HepG2 (cell line): ENCODE data around the gene LIPT1. TPM values are rescaled to one million over a fixed set of nuclear protein-coding genes. Genes with fewer than 3 reads are reported as not detected.

Source experiments
- ATAC-seq: fragments of 200-7000 bp; cut with Tn5 transposase; 3 replicates; pipeline ENCODE4 v1.9.1; 2020; ENCODE audit warnings: mild to moderate bottlenecking, moderate library complexity
- BruUV-seq: library from RNA; stranded (reverse); fragments of 400-500 nt; replicated peaks from 2 replicates; lab custom pipeline; 2021; lab: Mats Ljungman, UMichigan
- CTCF ChIA-PET: fragments of 300-600 bp; formaldehyde crosslinking; extraction: SDS; loops from one replicate; lab custom pipeline; 2021; ENCODE audit warnings: low total read pairs, inconsistent platforms, low intra/inter-chr PET ratio; lab: Yijun Ruan, JAX
- POLR2A ChIA-PET: fragments of 350-600 bp; sonication (Branson Sonifier 250); formaldehyde crosslinking; loops from one replicate; lab custom pipeline; 2020; ENCODE audit warnings: antibody characterized with exemption, inconsistent platforms; lab: Yijun Ruan, JAX
- DNase-seq: peaks from one replicate; pipeline ENCODE4 v3.0.0-alpha.2; 2015; ENCODE audit warnings: low spot score
- FAIRE-seq: peaks from 3 replicates; lab custom pipeline; 2011; peaks lifted over from hg19 to GRCh38; lab: Jason Lieb, UNC
- H2AFZ ChIP-seq: one replicate; pipeline ENCODE4 v1.6.1; 2011; ENCODE audit warnings: low read length, inconsistent platforms
- H3K27ac ChIP-seq: fragments of 300-600 bp; 3 replicates; pipeline ENCODE4 v1.8.0; 2011; ENCODE audit warnings: mixed run types, mild to moderate bottlenecking, mixed read lengths, low read length, inconsistent platforms; ENCODE audit not compliant: insufficient read depth; ENCODE audit errors: extremely low read length
- H3K27me3 ChIP-seq, 2 experiments: fragments of 200-600 bp in 1 of 2; 2 replicates in 1 of 2; 3 replicates in 1 of 2; pipeline versions ENCODE4 v1.6.0 to v1.8.0; 2011; ENCODE audit warnings: low read length in 2 of 2, mild to moderate bottlenecking in 2 of 2, moderate library complexity in 2 of 2, inconsistent platforms in 1 of 2; ENCODE audit not compliant: insufficient read depth in 2 of 2, control insufficient read depth in 1 of 2
- H3K36me3 ChIP-seq, 2 experiments: fragments of 200-600 bp in 1 of 2; replicated peaks in 1 of 2; 2 replicates in 1 of 2; 3 replicates in 1 of 2; pipeline versions ENCODE4 v1.5.1 to v1.8.0; 2011; ENCODE audit warnings: low read length in 2 of 2, inconsistent platforms in 1 of 2; ENCODE audit not compliant: insufficient read depth in 2 of 2, control insufficient read depth in 1 of 2
- H3K4me1 ChIP-seq: 2 replicates; pipeline ENCODE4 v1.5.1; 2012; ENCODE audit warnings: low read length, inconsistent platforms; ENCODE audit not compliant: insufficient read depth
- H3K4me2 ChIP-seq: 2 replicates; pipeline ENCODE4 v1.6.0; 2011; ENCODE audit warnings: low read depth, low read length, inconsistent platforms
- H3K4me3 ChIP-seq, 3 experiments: fragments of 200-600 bp in 1 of 3; sonication (generic), shearing (Covaris generic) in 1 of 3; replicated peaks in 1 of 3; 2 replicates each; pipeline ENCODE4 v1.5.1; 2011 to 2016; ENCODE audit warnings: low read length in 3 of 3, inconsistent platforms in 2 of 3, low read depth in 2 of 3, mild to moderate bottlenecking in 2 of 3, control low read depth in 1 of 3, mixed read lengths in 1 of 3; ENCODE audit not compliant: insufficient read depth in 1 of 3
- H3K79me2 ChIP-seq: one replicate; pipeline ENCODE4 v1.6.1; 2011; ENCODE audit warnings: low read length, inconsistent platforms; ENCODE audit not compliant: insufficient read depth
- H3K9ac ChIP-seq: 2 replicates; pipeline ENCODE4 v1.6.0; 2011; ENCODE audit warnings: mild to moderate bottlenecking, low read depth, low read length, inconsistent platforms; ENCODE audit not compliant: insufficient read depth
- H3K9me3 ChIP-seq: 2 replicates; pipeline ENCODE4 v1.5.1; 2012; ENCODE audit warnings: mild to moderate bottlenecking, low read length
- H4K20me1 ChIP-seq: 2 replicates; pipeline ENCODE4 v1.6.0; 2011; ENCODE audit warnings: inconsistent platforms, mild to moderate bottlenecking, low read length, moderate library complexity; ENCODE audit not compliant: insufficient read depth
- ARNTL ChIP-seq: sonication (generic); formaldehyde crosslinking; IDR thresholded peaks from 2 replicates; pipeline ENCODE4 v1.4.0; 2020; ENCODE audit warnings: mild to moderate bottlenecking, missing genetic modification reagents
- HOXA5 ChIP-seq: sonication (generic); formaldehyde crosslinking; IDR thresholded peaks from 2 replicates; pipeline ENCODE4 v1.4.0; 2020; ENCODE audit warnings: missing genetic modification reagents
- HOXA7 ChIP-seq: sonication (generic); formaldehyde crosslinking; IDR thresholded peaks from 2 replicates; pipeline ENCODE4 v1.8.1; 2022; ENCODE audit warnings: mild to moderate bottlenecking, missing genetic modification reagents, moderate library complexity
- KAT7 ChIP-seq: IDR thresholded peaks from 2 replicates; pipeline ENCODE4 v1.6.1; 2018; ENCODE audit warnings: borderline replicate concordance, missing compliant biosample characterization
- NCOA5 ChIP-seq: sonication (generic); formaldehyde crosslinking; IDR thresholded peaks from 2 replicates; pipeline ENCODE4 v1.4.0; 2020; ENCODE audit warnings: missing genetic modification reagents
- POLR2AphosphoS2 ChIP-seq: IDR thresholded peaks from 2 replicates; pipeline ENCODE4 v1.6.1; 2011; ENCODE audit warnings: low read depth, low read length, improper control_type of control experiment
- ZBTB20 ChIP-seq: sonication (generic); formaldehyde crosslinking; IDR thresholded peaks from 2 replicates; pipeline ENCODE4 v1.8.1; 2023; ENCODE audit warnings: missing genetic modification reagents, low read depth, mild to moderate bottlenecking, borderline replicate concordance
- ZBTB42 ChIP-seq: sonication (generic); formaldehyde crosslinking; IDR thresholded peaks from 2 replicates; pipeline ENCODE4 v1.5.0; 2020; ENCODE audit warnings: mild to moderate bottlenecking, missing genetic modification reagents
- in situ Hi-C: cut with HindIII; loops from 2 replicates; pipeline ENCODE4 v1.10.0; 2017; ENCODE audit warnings: low pct_unique_long_range_greater_than_20kb; ENCODE audit not compliant: extremely low pct_ligation_motif_present
- intact Hi-C: fragments of 100-400 bp; cut with micrococcal nuclease; formaldehyde crosslinking; loops from one replicate; pipeline ENCODE4 v1.10.0; 2022; ENCODE audit not compliant: unreplicated experiment
- polyA plus RNA-seq, 8 experiments: library from polyadenylated mRNA; depleted of rRNA in 3 of 8; stranded (reverse) in 7 of 8; unstranded in 1 of 8; fragments of >200 nt; fragmentation: Illumina TruSeq in 4 of 8; extraction: Trizol in 4 of 8; gene quantifications; 2 replicates each; pipeline versions ENCODE4 v1.2.1 to v1.2.3, GENCODE V29; 2011 to 2016; ENCODE audit warnings: low read depth in 4 of 8, missing spikeins in 1 of 8, mixed read lengths in 1 of 8; ENCODE audit not compliant: insufficient read depth in 1 of 8
- total RNA-seq, 5 experiments: library from RNA; depleted of rRNA; stranded (reverse); fragments of >200 nt; fragmentation: Illumina TruSeq; extraction: Trizol; gene quantifications; 2 replicates each; pipeline ENCODE4 v1.2.3, GENCODE V29; 2016; ENCODE audit warnings: low read depth in 1 of 5
- TF ChIP-seq, protein P1 (sequence below): sonication (generic); formaldehyde crosslinking; IDR thresholded peaks from 2 replicates; pipeline ENCODE4 v1.5.0; 2020; ENCODE audit warnings: missing genetic modification reagents
- TF ChIP-seq, protein P2 (sequence below): sonication (generic); formaldehyde crosslinking; IDR thresholded peaks from 2 replicates; pipeline ENCODE4 v1.4.0; 2020; ENCODE audit warnings: missing genetic modification reagents
- TF ChIP-seq, protein P3 (sequence below): sonication (generic); formaldehyde crosslinking; IDR thresholded peaks from 2 replicates; pipeline ENCODE4 v1.5.1; 2020; ENCODE audit warnings: missing genetic modification reagents, mild to moderate bottlenecking, borderline replicate concordance

LIPT1 gene
- total and polyA plus RNA-seq, 2 of the 13 experiments (the other 11 are each of a cell fraction or from before 2014, with no cell fraction given): 8.0 to 9.6 TPM

DNA sequence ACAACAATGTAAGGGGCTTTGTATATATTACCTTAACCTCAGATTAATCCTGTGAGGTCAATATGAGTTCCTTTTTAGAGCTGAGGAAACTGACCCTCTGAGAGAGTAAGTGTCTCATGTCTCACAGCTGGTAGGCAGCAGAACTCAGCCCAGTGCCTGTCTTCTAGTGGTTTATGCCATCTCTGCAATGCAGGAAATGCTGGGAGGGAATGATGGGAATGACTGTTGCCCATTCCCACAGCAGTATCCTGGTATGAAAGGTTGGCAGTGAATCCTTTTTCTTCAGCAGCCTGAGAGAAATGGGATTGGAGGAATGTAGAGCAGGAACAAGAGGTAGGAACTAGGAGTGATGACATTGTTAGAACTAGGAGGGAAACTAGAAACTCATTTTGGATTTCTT is 32.2 kb downstream of the LIPT1 start:
- H2AFZ ChIP-seq: no peak overlapping the region
- peaks cover 4 to 39% of the 10 kb centered on the region in 2 experiments for H3K36me3 ChIP-seq
- intact Hi-C loops: loop anchor here (10.0 kb wide), 1 partner anchor 308 kb away; the partner anchor contains the start of gene REV1
- H3K4me1 ChIP-seq: peaks cover 25% of the 10 kb centered on the region
- POLR2A ChIA-PET: no interaction called here
- H3K79me2 ChIP-seq: peaks cover 52% of the 10 kb centered on the region
- no TSS peak for BruUV-seq
- ATAC-seq (no peak), DNase-seq (no peak), FAIRE-seq (no peak)
- H3K4me3 ChIP-seq: no peak overlapping the region
- H3K9ac ChIP-seq: no peak overlapping the region
- no peaks in the 10 kb centered on the region for H4K20me1 ChIP-seq
- TF ChIP-seq HOXA7 (CRISPR knock-in tag) (no peak), NCOA5 (CRISPR knock-in tag) (no peak), ARNTL (CRISPR knock-in tag) (no peak), ZBTB42 (CRISPR knock-in tag) (no peak), HOXA5 (no peak), KAT7 (CRISPR knock-in tag) (no peak), ZBTB20 (CRISPR knock-in tag) (no peak), POLR2AphosphoS2 (no peak)
- TF ChIP-seq, protein P1, sequence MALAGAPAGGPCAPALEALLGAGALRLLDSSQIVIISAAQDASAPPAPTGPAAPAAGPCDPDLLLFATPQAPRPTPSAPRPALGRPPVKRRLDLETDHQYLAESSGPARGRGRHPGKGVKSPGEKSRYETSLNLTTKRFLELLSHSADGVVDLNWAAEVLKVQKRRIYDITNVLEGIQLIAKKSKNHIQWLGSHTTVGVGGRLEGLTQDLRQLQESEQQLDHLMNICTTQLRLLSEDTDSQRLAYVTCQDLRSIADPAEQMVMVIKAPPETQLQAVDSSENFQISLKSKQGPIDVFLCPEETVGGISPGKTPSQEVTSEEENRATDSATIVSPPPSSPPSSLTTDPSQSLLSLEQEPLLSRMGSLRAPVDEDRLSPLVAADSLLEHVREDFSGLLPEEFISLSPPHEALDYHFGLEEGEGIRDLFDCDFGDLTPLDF (CRISPR knock-in tag): no peak
- TF ChIP-seq, protein P2, sequence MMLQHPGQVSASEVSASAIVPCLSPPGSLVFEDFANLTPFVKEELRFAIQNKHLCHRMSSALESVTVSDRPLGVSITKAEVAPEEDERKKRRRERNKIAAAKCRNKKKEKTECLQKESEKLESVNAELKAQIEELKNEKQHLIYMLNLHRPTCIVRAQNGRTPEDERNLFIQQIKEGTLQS (CRISPR knock-in tag): no peak
- TF ChIP-seq, protein P3, sequence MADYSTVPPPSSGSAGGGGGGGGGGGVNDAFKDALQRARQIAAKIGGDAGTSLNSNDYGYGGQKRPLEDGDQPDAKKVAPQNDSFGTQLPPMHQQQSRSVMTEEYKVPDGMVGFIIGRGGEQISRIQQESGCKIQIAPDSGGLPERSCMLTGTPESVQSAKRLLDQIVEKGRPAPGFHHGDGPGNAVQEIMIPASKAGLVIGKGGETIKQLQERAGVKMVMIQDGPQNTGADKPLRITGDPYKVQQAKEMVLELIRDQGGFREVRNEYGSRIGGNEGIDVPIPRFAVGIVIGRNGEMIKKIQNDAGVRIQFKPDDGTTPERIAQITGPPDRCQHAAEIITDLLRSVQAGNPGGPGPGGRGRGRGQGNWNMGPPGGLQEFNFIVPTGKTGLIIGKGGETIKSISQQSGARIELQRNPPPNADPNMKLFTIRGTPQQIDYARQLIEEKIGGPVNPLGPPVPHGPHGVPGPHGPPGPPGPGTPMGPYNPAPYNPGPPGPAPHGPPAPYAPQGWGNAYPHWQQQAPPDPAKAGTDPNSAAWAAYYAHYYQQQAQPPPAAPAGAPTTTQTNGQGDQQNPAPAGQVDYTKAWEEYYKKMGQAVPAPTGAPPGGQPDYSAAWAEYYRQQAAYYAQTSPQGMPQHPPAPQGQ (CRISPR knock-in tag): no peak
- in situ Hi-C loops: no loop called here
- no peak overlapping the region for H3K4me2 ChIP-seq
- no peaks in the 10 kb centered on the region for H3K27me3 ChIP-seq
- no peak overlapping the region for H3K27ac ChIP-seq
- H3K9me3 ChIP-seq: no peaks in the 10 kb centered on the region
- CTCF ChIA-PET: no interaction called here
